ENCODE data around the gene CPAMD8.
"Not testable (repeated sequence)": the region's sequence is repeated elsewhere in the genome, so short reads cannot be mapped to it uniquely, and the experiment has no call there.

Gene CPAMD8

GRCh38 chr19:17037966-17038500, 11.4 kb upstream of the CPAMD8 start:
- no peak for DNase-seq

GRCh38 chr19:17037184-17037583, 10.6 kb upstream of the CPAMD8 start:
- DNase-seq, result no peak

GRCh38 chr19:17036640-17037039, 10.0 kb upstream of the CPAMD8 start:
- DNase-seq, result no peak

GRCh38 chr19:17035842-17036424, 9.3 kb upstream of the CPAMD8 start:
- no peak for DNase-seq

GRCh38 chr19:17031741-17032140, 5.1 kb upstream of the CPAMD8 start:
- no peak for DNase-seq

- no peak for DNase-seq
Measured at GRCh38 chr19:17027535-17027975, 945 bp upstream of the CPAMD8 start.

GRCh38 chr19:17025991-17026658, 485 bp downstream of the CPAMD8 start:
- no peak for DNase-seq

- no peak for DNase-seq
Measured at GRCh38 chr19:17025361-17025760, 1.2 kb downstream of the CPAMD8 start.

GRCh38 chr19:17024941-17025340, 1.7 kb downstream of the CPAMD8 start:
- DNase-seq, result not testable (repeated sequence)

GRCh38 chr19:17023805-17024204, 2.8 kb downstream of the CPAMD8 start:
- DNase-seq, result no peak

- DNase-seq, result no peak
Measured at GRCh38 chr19:17022738-17023137, 3.9 kb downstream of the CPAMD8 start.

GRCh38 chr19:17021793-17022590, 4.6 kb downstream of the CPAMD8 start:
- DNase-seq, result peak; percentile 61

- no peak for DNase-seq
Measured at GRCh38 chr19:17021328-17021727, 5.3 kb downstream of the CPAMD8 start.

GRCh38 chr19:17020823-17021222, 5.8 kb downstream of the CPAMD8 start:
- no peak for DNase-seq

- DNase-seq, result no peak
Measured at GRCh38 chr19:17020385-17020784, 6.2 kb downstream of the CPAMD8 start.

GRCh38 chr19:17014212-17014861, 12.3 kb downstream of the CPAMD8 start:
- DNase-seq, result not testable (repeated sequence)

- no peak for DNase-seq
Measured at GRCh38 chr19:17011485-17011884, 15.1 kb downstream of the CPAMD8 start.

- DNase-seq, result no peak
Measured at GRCh38 chr19:17006579-17006978, 20.0 kb downstream of the CPAMD8 start.

- DNase-seq, result no peak
Measured at GRCh38 chr19:17005000-17005399, 21.6 kb downstream of the CPAMD8 start.

GRCh38 chr19:17004386-17004785, 22.2 kb downstream of the CPAMD8 start:
- DNase-seq, result no peak

GRCh38 chr19:17002455-17002854, 24.2 kb downstream of the CPAMD8 start:
- no peak for DNase-seq

- no peak for DNase-seq
Measured at GRCh38 chr19:17001603-17002183, 24.9 kb downstream of the CPAMD8 start.
